GM19193 (cell line): ENCODE results near the gene METAP2.

ENCODE experiments used
- POLR2A ChIP-seq: IDR thresholded peaks from 4 replicates; pipeline ENCODE4 v1.6.1; 2011; ENCODE audit not compliant: insufficient read depth, insufficient read length; ENCODE audit errors: extremely low read depth

METAP2 gene

DNA sequence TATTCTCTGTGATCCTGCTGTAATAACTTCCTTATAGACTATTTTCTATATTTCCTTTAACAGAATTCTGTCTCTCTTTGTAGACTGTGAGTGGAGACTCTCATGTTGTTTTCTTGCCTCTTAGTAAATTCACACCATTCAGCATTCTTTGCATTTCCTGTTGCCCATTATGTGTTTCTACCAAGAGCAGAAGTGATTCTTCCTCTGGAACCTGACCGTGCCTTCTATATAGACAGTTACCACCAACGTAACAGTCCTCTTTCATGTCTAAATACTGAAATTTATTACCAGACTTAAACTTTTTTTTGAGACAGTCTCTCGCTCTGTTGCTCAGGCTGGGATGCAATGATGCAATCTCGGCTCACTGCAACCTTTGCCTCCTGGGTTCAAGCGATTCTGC lies 31.1 kb downstream of the METAP2 start:
- TF ChIP-seq POLR2A: no peak

DNA sequence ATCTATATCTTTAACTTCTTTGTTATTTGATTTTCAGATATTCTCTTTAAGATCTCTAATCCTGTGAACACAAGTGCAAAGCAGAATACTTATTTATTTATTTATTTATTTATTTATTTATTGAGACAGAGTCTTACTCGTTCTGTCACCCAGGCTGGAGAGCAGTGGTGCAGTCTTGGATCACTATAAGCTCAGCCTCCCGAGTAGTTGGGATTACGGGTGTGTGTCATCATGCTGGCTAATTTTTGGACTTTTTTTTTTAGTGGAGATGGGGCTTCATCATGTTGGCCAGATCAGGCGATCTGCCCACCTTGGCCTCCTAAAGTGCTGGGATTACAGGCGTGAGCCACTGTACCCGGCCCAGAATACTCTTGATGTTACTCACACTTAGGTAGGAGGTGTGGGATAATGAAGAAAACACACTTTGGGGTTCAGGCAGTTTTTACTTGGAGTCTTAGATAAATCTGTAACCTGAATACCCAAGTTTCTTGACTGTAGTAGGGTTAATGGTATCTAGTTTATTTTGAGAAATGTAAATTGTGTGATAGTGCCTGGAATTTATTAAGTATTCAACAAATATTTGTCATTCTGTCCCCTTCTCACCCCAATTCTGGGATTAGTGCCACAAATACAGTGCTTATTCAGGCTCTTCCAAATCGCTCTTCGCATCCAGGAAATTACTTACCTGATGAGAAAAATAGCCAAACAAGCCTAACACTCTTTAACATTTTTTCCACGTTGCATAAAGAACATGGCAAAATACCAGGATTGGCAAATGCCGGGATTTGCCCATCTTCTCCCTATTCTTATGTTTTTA lies 33.0 kb downstream of the METAP2 start:
- no peak for TF ChIP-seq POLR2A

GRCh38 chr12:95509300-95509699 lies 35.3 kb downstream of the METAP2 start:
- TF ChIP-seq POLR2A: no peak

DNA sequence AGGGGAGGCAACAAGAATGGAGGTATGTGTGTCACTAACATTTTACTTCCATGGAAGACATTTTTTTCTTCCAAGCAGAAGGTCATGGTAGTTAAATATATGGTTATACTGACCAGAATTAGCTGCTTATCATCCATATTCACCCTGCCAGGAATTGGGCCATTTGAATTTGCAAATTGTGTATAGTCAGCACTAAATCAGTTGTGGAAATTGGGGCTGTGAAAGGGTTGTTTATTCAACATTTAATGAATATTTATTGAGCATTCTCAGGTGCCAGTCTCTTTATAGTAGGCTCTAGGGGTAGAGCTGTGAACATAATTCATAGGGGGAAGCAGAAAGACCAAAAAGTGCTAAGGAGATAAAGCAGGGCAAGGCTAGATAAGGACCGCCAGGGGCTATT lies 38.0 kb downstream of the METAP2 start:
- no peak for TF ChIP-seq POLR2A

DNA sequence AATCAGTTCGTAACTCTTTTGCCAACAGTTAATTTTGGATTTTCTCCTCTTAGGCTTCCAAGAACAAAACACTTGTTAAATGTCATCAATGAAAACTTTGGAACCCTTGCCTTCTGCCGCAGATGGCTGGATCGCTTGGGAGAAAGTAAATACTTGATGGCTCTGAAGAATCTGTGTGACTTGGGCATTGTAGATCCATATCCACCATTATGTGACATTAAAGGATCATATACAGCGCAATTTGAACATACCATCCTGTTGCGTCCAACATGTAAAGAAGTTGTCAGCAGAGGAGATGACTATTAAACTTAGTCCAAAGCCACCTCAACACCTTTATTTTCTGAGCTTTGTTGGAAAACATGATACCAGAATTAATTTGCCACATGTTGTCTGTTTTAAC lies 39.6 kb downstream of the METAP2 start:
- TF ChIP-seq POLR2A: no peak

- no peak for TF ChIP-seq POLR2A
These were observed 41.2 kb downstream of the METAP2 start for GRCh38 chr12:95515197-95515596.

GRCh38 chr12:95516757-95517156 lies 42.8 kb downstream of the METAP2 start:
- TF ChIP-seq POLR2A: no peak

DNA sequence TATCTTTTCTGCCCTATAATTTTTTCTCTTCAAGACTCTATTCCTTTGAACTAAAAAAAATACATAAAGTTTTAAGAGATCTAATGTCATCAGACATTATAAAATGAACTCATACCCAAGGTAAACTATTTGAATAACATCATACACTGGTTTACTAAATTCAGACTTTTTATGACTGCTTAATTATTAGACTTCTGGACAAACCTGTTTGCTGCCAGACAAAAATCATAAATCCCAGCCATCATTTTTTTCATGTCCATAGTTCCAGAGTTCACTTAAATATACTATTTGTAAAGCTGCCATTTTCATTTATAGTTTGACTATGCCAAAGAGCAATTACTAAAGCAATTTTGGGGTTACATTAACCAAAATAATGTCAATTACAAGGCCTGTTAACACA lies 43.3 kb downstream of the METAP2 start:
- no peak for TF ChIP-seq POLR2A

DNA sequence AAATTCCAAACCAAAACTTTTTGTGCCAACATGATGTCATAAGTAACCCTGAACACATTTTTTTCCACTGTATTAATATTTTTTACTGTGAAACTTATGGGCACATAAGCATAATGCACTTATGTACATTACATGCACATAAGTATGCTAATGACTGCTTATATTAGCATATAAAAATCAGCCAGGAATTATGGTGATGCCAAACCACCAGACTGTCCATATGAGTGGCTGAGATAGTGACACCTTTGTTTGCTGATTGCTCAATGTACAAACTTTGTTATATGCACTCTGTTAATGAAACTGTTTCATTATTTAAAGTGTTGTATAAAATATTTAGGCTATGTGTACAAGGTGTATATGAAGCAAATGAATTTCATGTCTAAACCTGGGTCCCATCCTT lies 45.0 kb downstream of the METAP2 start:
- no peak for TF ChIP-seq POLR2A

GRCh38 chr12:95520816-95521215 lies 46.9 kb downstream of the METAP2 start:
- TF ChIP-seq POLR2A: no peak

- TF ChIP-seq POLR2A: no peak
These were observed 48.7 kb downstream of the METAP2 start for GRCh38 chr12:95522692-95523091.

- no peak for TF ChIP-seq POLR2A
These were observed 54.5 kb downstream of the METAP2 start for GRCh38 chr12:95528431-95528830.

GRCh38 chr12:95529693-95530225 lies 55.8 kb downstream of the METAP2 start:
- TF ChIP-seq POLR2A: no peak

- no peak for TF ChIP-seq POLR2A
These were observed 58.9 kb downstream of the METAP2 start for GRCh38 chr12:95532851-95533250.

- TF ChIP-seq POLR2A: no peak
These were observed 60.0 kb downstream of the METAP2 start for GRCh38 chr12:95533985-95534384.

DNA sequence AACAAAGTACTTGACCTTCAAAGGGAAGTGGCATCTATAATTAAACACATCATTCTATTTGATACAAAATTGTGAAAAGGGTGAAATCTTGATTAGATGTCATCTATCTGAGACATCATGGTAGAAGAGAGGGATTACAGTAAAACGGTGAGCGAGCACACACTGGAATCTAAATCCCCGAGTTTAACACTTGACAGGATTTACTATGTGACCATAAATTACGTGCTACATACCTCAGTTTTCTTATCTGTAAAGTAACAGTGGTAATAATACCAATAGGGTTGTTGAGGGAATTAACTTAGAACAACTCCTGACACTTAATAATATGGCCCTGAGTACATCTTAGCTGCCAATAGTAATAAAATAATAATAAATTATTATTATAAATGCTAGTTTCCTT lies 64.1 kb downstream of the METAP2 start:
- TF ChIP-seq POLR2A: no peak
